ENCODE results near the gene WDR45B. TPM values are rescaled to one million over a fixed set of nuclear protein-coding genes. Genes with fewer than 3 reads are reported as not detected.

WDR45B gene
- total and polyA plus RNA-seq, 2 donors (not counting 1 experiment from before 2014, with no cell fraction given): 54.3 to 72.7 TPM

GRCh38 chr17:82592289-82592766 is 55.9 kb downstream of the WDR45B start:
- H3K79me2 ChIP-seq (ENCODE audit: control insufficient read depth, insufficient read depth, low read length): no peaks in the 10 kb centered on the region
- H3K36me3 ChIP-seq (replicated peaks in 1 of 2; ENCODE audit: control extremely low read depth in 1 of 2, control insufficient read depth in 1 of 2, extremely low read depth in 1 of 2, insufficient read depth in 2 of 2, low read length in 1 of 2): peaks cover 0 to 19% of the 10 kb centered on the region in 2 experiments
- peak overlapping the region; percentile 34 for H2AFZ ChIP-seq (ENCODE audit: insufficient read depth, low read depth, low read length, poor library complexity, severe bottlenecking)
- TF ChIP-seq EZH2 (IDR thresholded peaks at IDR 0.05; ENCODE audit: borderline replicate concordance, insufficient read depth, low read depth, low read length, poor library complexity, severe bottlenecking): no peak
- TF ChIP-seq CTCF (IDR thresholded peaks at IDR 0.05): no peak
- WGBS (ENCODE audit: insufficient coverage): 75% methylated on average over 9 of the region's 9 CpGs
- peak overlapping the region; percentile 74 for H3K27ac Mint-ChIP-seq
- H3K4me1 ChIP-seq (ENCODE audit: control insufficient read depth in 2 of 2, insufficient read depth in 2 of 2, low read length in 2 of 2): peaks cover 27 to 53% of the 10 kb centered on the region in 2 donors
- H3K27ac ChIP-seq (ENCODE audit: low read length in 2 of 2): peak overlapping the region; percentile 65 to 66
- H4K20me1 ChIP-seq (ENCODE audit: control insufficient read depth, insufficient read depth, low read length, poor library complexity, severe bottlenecking): no peaks in the 10 kb centered on the region
- H3K4me3 ChIP-seq (ENCODE audit: control extremely low read depth in 1 of 5, extremely low read depth in 1 of 5, insufficient read depth in 1 of 5, low read depth in 2 of 5, low read length in 4 of 5): no peak overlapping the region
- H3K9me3 Mint-ChIP-seq (ENCODE audit: insufficient read depth): no peaks in the 10 kb centered on the region
- H3K4me2 ChIP-seq (replicated peaks; ENCODE audit: low read depth, low read length, poor library complexity, severe bottlenecking): peak overlapping the region; percentile 79
- peak overlapping the region; percentile 77 for H3K4me3 Mint-ChIP-seq
- no peak overlapping the region for H3K9ac ChIP-seq (ENCODE audit: low read length)
- DNase-seq (no peak), ATAC-seq (ENCODE audit: low read depth) (no peak)
- H3K27me3 ChIP-seq (replicated peaks in 1 of 4; ENCODE audit: control extremely low read depth in 1 of 4, control insufficient read depth in 3 of 4, insufficient read depth in 4 of 4, low read length in 3 of 4): no peaks in the 10 kb centered on the region
- no peaks in the 10 kb centered on the region for H3K27me3 Mint-ChIP-seq
- ChIA-PET POLR2A (interaction anchor here (1.0 kb wide), 1 partner anchor 12 kb away, joined by 3 read pairs; no protein-coding TSS in a partner anchor), CTCF (no interaction called here)
- intact Hi-C loops (cut with micrococcal nuclease): loop anchor here (2.0 kb wide), 1 partner anchor 174 kb away; the partner anchor contains the start of genes HEXD and OGFOD3
- H3K9me3 ChIP-seq (ENCODE audit: control extremely low read depth in 1 of 3, control insufficient read depth in 2 of 3, insufficient read depth in 1 of 3, low read length in 2 of 3): peaks cover 0 to 6% (median 0%) of the 10 kb centered on the region in 3 donors
- peaks cover 51% of the 10 kb centered on the region for H3K4me1 Mint-ChIP-seq

GRCh38 chr17:82590881-82591539 is 57.2 kb downstream of the WDR45B start:
- ChIA-PET CTCF (interaction anchor here (0.6 kb wide), 1 partner anchor 608 kb away, joined by 4 read pairs; no protein-coding TSS in a partner anchor), POLR2A (interaction anchor here (1.0 kb wide), 1 partner anchor 13 kb away, joined by 3 read pairs; no protein-coding TSS in a partner anchor)
- no peak overlapping the region for H3K4me3 ChIP-seq (ENCODE audit: control extremely low read depth in 1 of 5, extremely low read depth in 1 of 5, insufficient read depth in 1 of 5, low read depth in 2 of 5, low read length in 4 of 5)
- Mint-ChIP-seq H3K27ac (peak overlapping the region; percentile 74), H3K4me1 (peaks cover 50% of the 10 kb centered on the region), H3K9me3 (ENCODE audit: insufficient read depth) (no peaks in the 10 kb centered on the region), H3K27me3 (no peaks in the 10 kb centered on the region), H3K4me3 (no peak overlapping the region)
- TF ChIP-seq EZH2 (IDR thresholded peaks at IDR 0.05; ENCODE audit: borderline replicate concordance, insufficient read depth, low read depth, low read length, poor library complexity, severe bottlenecking) (no peak), CTCF (IDR thresholded peaks at IDR 0.05) (no peak)
- H3K27ac ChIP-seq (ENCODE audit: low read length in 2 of 2): peak overlapping the region; percentile 65 to 66
- H3K36me3 ChIP-seq (replicated peaks in 1 of 2; ENCODE audit: control extremely low read depth in 1 of 2, control insufficient read depth in 1 of 2, extremely low read depth in 1 of 2, insufficient read depth in 2 of 2, low read length in 1 of 2): peaks cover 0 to 13% of the 10 kb centered on the region in 2 experiments
- H4K20me1 ChIP-seq (ENCODE audit: control insufficient read depth, insufficient read depth, low read length, poor library complexity, severe bottlenecking): no peaks in the 10 kb centered on the region
- DNase-seq (peak; percentile 34), ATAC-seq (ENCODE audit: low read depth) (no peak)
- peaks cover 0 to 7% (median 0%) of the 10 kb centered on the region in 3 donors for H3K9me3 ChIP-seq (ENCODE audit: control extremely low read depth in 1 of 3, control insufficient read depth in 2 of 3, insufficient read depth in 1 of 3, low read length in 2 of 3)
- H3K9ac ChIP-seq (ENCODE audit: low read length): no peak overlapping the region
- no peaks in the 10 kb centered on the region for H3K79me2 ChIP-seq (ENCODE audit: control insufficient read depth, insufficient read depth, low read length)
- intact Hi-C loops (cut with micrococcal nuclease): no loop called here
- WGBS (ENCODE audit: insufficient coverage): 66% methylated on average over 16 of the region's 17 CpGs
- H3K4me2 ChIP-seq (replicated peaks; ENCODE audit: low read depth, low read length, poor library complexity, severe bottlenecking): no peak overlapping the region
- no peak overlapping the region for H2AFZ ChIP-seq (ENCODE audit: insufficient read depth, low read depth, low read length, poor library complexity, severe bottlenecking)
- no peaks in the 10 kb centered on the region for H3K27me3 ChIP-seq (replicated peaks in 1 of 4; ENCODE audit: control extremely low read depth in 1 of 4, control insufficient read depth in 3 of 4, insufficient read depth in 4 of 4, low read length in 3 of 4)
- peaks cover 30 to 51% of the 10 kb centered on the region in 2 donors for H3K4me1 ChIP-seq (ENCODE audit: control insufficient read depth in 2 of 2, insufficient read depth in 2 of 2, low read length in 2 of 2)
